Measurements from ENCODE around the gene BTN1A1.

DNA sequence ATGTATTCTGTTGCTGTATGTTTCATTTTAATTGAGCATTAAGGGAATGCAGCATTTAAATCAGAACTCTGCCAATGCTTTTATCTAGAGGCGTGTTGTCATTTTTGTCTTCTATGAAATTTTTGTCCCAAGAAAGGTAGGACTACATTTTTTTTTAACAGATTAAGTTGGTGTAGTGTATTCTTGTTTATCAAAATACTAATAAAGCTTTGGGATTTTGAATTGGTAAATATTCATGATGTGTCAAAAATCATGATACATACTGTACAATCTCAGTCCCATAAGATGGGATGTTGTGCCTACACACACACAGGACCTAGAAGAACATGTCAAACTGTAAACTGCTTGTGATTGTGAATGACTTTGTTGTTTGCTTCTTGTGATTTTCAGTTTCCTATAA is 26.8 kb downstream of the BTN1A1 start:
- TF ChIP-seq, protein P1, sequence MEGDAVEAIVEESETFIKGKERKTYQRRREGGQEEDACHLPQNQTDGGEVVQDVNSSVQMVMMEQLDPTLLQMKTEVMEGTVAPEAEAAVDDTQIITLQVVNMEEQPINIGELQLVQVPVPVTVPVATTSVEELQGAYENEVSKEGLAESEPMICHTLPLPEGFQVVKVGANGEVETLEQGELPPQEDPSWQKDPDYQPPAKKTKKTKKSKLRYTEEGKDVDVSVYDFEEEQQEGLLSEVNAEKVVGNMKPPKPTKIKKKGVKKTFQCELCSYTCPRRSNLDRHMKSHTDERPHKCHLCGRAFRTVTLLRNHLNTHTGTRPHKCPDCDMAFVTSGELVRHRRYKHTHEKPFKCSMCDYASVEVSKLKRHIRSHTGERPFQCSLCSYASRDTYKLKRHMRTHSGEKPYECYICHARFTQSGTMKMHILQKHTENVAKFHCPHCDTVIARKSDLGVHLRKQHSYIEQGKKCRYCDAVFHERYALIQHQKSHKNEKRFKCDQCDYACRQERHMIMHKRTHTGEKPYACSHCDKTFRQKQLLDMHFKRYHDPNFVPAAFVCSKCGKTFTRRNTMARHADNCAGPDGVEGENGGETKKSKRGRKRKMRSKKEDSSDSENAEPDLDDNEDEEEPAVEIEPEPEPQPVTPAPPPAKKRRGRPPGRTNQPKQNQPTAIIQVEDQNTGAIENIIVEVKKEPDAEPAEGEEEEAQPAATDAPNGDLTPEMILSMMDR (IDR thresholded peaks at IDR 0.05) = no peak
- no peak for TF ChIP-seq ZFX (IDR thresholded peaks at IDR 0.05; ENCODE audit: borderline replicate concordance)

Measured in 22Rv1 (cell line).